ENCODE data around the gene LAG3.

GRCh38 chr12:6758506-6759095 lies 13.7 kb upstream of the LAG3 start:
- TF ChIP-seq EZH2phosphoT487 (IDR thresholded peaks at IDR 0.05; ENCODE audit: borderline replicate concordance) (no peak), CTCF (conservative IDR thresholded peaks at IDR 0.05; ENCODE audit: low read length) (no peak)

All from Loucy (cell line).